ENCODE measurements around the gene GOLIM4.
"Not testable (repeated sequence)": the region's sequence is repeated elsewhere in the genome, so short reads cannot be mapped to it uniquely, and the experiment has no call there.

DNA sequence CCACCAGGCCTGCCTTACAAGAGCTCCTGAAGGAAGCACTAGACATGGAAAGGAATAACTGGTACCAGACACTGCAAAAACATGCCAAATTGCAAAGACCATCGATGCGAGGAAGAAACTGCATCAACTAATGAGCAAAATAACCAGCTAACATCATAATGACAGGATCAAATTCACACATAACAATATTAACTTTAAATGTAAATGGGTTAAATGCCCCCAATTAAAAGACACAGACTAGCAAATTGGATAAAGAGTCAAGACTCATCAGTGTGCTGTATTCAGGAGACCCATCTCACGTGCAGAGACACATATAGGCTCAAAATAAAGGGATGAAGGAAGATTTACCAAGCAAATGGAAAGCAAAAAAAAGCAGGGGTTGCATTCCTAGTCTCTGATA is 34.5 kb upstream of the GOLIM4 start:
- not testable (repeated sequence) for TF ChIP-seq POLR2A (IDR thresholded peaks at IDR 0.05)
- TF ChIP-seq, protein P1, sequence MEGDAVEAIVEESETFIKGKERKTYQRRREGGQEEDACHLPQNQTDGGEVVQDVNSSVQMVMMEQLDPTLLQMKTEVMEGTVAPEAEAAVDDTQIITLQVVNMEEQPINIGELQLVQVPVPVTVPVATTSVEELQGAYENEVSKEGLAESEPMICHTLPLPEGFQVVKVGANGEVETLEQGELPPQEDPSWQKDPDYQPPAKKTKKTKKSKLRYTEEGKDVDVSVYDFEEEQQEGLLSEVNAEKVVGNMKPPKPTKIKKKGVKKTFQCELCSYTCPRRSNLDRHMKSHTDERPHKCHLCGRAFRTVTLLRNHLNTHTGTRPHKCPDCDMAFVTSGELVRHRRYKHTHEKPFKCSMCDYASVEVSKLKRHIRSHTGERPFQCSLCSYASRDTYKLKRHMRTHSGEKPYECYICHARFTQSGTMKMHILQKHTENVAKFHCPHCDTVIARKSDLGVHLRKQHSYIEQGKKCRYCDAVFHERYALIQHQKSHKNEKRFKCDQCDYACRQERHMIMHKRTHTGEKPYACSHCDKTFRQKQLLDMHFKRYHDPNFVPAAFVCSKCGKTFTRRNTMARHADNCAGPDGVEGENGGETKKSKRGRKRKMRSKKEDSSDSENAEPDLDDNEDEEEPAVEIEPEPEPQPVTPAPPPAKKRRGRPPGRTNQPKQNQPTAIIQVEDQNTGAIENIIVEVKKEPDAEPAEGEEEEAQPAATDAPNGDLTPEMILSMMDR (IDR thresholded peaks at IDR 0.05) = not testable (repeated sequence)
